ENCODE measurements around the gene PWWP2A.

- TF ChIP-seq USF1 (IDR thresholded peaks at IDR 0.05): no peak
- TF ChIP-seq REST (IDR thresholded peaks at IDR 0.05; ENCODE audit: low read depth): no peak
Observed at GRCh38 chr5:160044967-160045366, 74.3 kb downstream of the PWWP2A start.

All from Ishikawa (cell line).